GM21423 (cell line): Measurements from ENCODE around the gene C9orf152.
"Not testable (repeated sequence)": the region's sequence is repeated elsewhere in the genome, so short reads cannot be mapped to it uniquely, and the experiment has no call there.

Source experiments
- ATAC-seq: cut with Tn5 transposase; IDR thresholded peaks from one replicate; pipeline ENCODE4 v1.9.1; 2021; ENCODE audit warnings: mild to moderate bottlenecking, moderate library complexity; ENCODE audit not compliant: unreplicated experiment

Gene C9orf152

DNA sequence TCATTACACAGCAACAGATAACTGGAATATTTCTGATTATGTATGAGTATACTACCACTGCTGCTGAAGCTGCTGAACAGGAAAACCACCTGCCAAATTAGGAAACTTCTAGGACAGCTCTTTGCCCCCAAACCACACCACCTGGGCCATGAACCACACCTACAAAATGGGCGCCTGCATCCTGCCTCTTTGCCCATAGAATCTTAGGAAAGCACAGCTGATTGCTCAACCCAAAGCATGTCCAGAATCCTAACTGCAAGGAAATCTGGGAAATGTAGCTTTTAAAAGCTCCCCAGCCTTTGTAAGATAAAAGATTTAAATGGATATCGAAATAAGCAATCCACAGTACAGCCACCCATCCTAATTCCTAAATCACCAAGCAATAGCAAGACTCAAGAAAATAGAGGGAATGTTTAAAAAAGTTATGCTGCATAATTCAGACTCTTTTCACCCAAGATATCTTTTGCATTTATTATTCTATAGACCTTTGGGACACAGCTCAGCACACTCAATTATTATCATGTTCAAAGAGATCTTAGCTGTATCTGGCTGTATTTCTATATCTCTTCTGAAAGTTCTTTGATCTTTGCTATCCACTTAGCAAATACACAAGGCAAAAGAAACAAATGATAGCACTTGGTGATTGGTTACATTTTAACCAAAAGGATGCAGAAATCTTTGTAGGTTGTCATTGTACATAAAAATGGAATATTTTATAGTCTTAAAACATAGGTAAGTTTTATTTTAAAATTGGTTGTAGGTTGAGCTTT, 6.8 kb upstream of the C9orf152 start:
- ATAC-seq, result no peak

DNA sequence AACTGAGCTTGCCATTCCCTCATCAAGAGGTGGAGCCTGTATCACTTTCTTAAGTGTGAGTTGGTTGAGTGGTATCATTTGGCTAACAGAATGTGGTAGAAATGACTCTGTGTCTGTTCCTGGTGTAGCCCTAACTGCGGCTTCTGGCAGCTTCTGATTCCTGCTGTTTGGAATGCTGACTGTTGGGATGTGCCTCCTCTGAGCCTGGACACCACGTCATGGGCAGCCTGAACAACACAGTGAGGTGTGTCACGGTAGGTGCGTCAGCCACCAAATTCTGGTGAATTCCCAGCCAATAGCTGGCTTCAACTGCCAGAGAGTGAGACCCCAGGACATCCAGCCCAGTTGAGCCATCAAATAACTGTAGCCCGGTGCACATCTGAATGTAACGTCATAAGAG, 6.1 kb upstream of the C9orf152 start:
- no peak for ATAC-seq

DNA sequence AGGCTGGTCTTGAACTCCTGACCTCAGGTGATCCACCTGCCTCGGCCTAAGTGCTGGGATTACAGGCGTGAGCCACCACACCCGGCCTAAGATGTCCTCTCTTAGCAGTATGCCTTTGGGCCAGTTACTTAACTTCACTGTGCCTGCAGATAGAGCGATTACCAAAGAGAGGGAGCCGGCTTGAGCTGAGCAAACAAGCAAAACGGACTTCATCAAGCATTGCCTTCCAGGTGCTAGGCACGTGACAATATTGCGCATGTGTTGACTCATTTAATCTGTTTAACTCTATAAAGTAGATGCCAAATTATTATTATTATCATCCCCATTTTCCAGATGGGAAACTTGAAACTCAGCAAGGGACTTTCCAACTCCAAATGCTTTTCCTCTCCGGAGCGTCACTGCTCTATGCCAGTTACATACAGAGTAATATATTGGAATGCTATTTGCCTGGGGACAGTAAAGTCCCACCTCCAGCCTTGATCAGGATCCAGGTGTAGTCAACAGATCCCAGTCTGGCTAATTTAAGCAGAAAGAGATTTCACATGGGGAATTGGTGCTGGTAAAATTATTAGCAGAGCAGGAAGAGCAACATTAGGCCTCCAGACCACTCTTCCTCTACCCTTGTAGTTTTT, 5.6 kb upstream of the C9orf152 start:
- ATAC-seq, result no peak

DNA sequence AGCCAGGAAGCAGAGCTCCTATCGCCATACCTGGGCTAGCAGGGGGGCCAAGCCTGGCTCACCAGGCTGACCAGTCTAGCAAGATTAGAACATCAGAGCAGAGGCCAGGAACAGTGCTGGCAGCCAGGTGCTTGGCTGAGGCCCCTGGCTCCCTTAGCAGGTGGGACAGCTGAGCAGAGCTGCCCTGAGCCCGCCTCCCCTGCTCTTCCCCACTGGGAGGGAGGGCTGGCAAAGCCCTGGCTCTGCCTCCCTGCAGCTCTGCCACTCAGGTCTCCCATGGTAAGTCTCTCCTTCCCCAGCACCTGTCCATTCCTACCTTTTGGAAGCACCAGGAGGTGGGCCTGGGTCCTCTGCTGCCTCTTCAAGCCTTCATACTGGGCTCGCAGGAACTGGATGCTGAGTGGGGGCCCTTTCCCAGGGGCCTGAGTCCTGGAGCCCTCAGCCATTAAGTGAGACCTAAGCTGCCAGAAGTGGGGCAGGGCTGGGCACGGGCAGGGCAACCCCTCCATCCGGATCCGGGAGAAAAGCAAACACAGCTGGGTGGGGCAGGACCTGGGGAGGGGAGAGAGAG, 803 bp downstream of the C9orf152 start:
- no peak for ATAC-seq

DNA sequence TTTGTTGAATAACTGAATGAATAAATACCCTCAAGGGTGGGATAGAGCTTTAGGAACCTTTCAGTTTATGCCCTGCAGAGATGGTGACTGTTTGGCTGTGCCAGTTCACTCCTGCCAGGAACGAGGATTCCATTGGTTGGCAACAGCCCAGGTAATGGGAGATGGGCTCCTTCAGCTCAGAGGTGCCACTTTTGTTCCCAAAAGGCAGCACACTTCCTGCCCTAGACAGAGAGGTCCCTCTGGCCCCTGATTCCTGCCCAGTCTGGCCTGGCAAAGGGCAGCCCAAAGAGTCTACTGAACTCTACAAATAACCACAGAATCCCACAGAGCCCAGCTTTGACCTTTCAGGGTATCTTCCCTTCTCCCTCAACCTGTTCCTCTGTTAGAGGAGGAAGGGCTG, 1.6 kb downstream of the C9orf152 start:
- no peak for ATAC-seq

DNA sequence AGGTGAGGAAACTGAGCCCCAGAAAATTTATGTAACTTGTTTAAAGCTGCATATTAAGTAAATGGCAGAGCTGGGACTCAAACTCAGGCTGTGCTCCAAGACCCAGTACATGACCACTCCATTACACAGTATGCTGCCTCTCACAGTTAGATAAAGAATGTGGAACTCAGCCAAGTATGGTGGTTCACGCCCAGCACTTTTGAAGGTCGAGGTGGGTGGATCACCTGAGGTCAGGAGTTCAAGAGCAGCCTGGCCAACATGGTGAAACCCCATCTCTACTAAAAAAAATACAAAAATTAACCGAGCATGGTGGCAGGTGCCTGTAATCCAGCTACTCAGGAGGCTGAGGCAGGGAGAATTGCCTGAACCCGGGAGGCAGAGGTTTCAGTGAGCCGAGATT, 2.3 kb downstream of the C9orf152 start:
- not testable (repeated sequence) for ATAC-seq

DNA sequence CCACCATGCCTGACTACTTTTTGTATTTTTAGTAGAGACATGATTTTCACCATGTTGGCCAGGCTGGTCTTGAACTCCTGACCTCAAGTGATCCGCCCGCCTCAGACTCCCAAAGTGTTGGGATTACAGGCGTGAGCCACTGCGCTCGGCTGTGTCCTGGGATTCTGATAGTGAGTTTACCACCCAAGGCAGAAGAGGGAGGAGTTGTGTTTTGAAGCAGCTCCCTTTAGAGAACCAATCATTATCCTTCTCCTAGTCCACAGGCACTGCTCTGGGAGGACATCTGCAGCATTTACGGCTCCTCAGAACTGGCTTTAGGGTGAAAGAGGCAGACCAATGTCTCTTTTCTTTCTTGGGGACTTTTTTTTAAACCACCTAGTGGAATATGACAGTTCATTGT, 5.7 kb downstream of the C9orf152 start:
- ATAC-seq, result no peak

DNA sequence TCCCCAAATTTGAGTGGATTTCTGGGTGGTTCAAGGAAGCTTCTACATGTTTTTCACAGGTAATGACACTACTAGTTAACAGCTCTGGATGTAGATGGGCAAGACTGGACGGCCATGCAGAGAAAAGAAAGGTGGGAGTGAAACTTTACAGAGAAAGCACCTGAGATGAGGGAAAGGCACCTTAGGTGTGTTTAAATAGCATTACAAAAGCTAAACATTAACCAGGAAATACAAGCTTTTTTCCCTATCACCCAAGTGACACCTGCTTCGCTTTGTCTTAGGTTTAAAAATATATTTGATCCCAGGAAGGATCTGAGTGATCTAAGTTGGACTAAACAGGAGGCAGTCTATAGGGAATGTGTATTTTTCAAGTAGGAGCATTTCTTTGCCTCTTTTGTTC, 8.3 kb downstream of the C9orf152 start:
- no peak for ATAC-seq

DNA sequence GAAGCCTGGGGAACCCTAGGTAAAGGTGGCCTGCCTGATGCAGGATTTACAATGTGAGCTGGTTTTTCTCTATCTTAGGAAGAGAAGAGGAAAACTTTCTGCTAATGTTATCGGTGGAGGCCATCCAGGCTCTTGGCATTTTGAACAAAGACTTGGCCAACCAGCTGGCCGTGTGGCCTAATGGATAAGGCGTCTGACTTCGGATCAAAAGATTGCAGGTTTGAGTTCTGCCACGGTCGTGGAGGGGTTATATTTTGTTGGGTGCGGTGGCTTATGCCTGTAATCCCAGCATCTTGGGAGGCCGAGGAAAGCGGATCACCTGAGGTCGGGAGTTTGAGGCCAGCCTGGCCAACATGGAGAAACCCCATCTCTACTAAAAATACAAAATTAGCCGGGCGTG, 9.6 kb downstream of the C9orf152 start:
- no peak for ATAC-seq

DNA sequence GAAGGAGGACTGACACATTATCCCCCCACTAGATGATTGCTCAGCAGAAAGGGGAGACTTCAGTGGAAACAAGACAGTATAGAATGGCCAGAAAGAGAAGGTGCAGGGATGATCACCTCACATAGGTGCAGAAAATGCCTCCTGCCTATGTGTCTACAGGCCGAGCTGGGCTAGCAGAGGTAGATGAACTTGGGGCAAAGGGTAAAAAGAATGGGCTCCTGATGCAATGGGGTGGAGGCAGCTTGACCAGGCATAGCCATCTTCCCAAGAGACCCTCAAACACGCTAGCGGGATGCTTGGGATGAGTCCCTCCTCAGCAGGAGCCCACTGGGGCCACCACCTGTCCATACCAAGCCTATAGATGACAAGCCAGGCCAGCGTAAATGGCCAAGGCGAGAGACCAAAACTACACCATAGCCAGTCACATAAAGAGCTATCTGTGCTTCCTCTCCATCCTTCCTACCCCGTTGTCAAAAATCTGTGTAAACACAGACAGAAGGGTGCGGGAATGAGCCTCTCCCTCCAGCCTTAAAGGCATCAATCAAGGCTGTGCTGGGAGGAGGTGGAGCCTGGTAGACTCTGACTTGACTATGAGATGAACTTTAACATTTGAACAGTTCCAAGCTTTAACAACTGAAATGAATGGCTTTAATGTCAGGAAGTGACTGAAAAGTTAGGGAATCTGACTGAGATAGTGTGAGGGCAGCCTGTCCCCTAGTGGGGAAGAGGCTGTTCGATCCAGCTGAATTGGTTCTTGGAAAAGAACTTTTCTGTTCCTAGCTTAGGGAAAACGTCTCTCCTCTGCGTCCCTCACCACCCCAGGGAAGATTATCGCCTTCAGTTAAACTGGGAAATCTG, 10.4 kb downstream of the C9orf152 start:
- ATAC-seq, result no peak

DNA sequence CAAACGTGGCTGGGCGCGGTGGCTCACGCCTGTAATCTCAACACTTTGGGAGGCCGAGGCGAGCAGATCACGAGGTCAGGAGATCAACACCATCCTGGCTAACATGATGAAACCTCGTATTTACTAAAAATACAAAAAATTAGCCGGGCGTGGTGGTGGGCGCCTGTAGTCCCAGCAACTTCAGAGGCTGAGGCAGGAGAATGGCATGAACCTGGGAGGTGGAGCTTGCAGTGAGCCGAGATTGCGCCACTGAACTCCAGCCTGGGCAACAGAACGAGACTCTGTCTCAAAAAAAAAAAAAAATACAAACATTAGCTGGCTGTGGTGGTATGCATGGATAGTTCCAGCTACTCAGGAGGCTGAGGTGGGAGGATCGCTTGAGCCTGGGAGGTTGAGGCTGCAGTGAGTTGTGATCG, 11.9 kb downstream of the C9orf152 start:
- not testable (repeated sequence) for ATAC-seq

DNA sequence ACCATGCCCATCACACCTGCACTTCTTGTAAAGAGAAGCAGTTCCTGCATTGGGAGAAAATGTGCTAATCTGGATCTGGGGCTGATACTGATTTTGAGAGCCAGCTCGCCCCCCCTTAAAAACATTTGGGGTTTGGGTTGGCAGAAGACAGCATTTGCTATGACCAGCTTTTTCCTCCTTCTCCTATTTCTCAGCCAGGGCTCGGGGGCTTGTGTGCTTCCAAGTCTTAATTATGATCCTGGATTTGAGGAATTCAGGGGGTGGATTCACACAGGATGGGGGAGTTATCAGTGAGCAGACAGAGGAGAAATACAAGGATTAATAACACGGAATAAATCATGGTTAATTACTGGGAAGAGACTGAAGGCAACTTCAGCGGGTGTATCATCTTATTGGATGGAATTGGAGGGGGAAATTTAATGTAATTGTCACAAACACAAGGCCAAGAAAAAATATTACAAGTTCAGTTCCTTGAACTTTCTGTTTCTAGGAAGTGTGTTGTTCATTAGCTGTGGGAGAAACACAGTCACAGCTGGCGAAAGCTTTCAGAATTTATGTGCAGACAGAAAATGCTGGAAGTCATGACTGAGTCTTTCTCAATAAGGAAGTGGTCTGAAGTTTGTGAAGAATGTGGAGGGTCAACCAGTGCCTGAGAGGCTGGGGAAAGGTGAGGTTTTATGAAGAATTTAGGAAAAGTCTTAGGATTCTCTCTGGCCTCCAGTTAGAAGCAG, 15.3 kb downstream of the C9orf152 start:
- no peak for ATAC-seq

DNA sequence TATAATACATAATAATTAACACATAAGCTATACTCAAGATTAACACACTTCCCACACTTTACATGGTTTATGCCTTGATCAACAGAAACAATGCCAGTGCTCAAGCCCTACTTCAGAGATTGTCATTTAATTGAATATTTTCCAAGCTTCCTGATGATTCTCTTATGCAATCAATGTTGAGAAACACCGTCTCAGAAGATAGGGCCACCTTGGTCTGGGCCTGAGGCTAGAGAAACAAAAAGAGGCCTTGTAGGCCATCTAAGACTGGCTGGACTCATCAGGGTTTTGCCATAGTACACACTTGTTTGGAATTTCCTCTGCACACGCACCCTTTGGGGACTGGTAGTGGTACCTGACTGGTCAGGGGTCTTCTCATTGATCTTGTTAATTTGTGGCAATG, 16.3 kb downstream of the C9orf152 start:
- ATAC-seq, result no peak

DNA sequence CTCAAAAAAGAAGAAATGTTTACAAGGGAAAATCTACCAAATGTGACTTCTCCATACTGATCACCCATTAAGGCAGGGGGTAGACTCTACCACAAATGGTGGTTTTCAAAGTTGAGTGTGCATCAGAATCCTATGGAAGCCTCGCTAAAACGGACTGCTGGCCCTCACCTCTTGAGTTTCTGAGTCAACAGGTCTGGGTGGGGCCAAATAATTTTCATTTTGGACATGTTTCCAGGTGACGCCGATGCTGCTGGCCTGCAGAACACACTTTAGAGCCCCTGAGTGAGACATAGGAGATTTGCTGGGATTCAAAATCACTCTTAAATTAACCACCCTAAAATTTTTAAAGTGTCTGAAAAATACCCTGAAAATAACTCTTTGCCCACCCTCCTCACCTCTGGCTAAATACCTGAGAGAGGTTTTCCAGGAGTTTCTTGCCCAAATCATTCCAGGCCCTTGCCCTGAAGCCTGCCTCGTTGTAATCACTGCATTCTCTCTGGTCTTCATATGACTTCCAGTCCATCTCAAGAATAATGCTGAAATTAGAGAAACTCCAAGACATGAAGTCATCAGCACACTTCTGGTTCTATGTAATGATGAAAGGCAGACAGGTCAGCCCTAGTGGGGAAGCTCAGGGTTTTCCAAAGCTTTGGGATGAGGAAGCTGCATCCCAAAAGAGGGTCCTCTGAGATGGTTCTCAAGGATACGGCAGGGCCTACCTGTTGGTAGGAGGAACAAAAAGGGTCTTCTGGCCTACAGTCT, 18.2 kb downstream of the C9orf152 start:
- no peak for ATAC-seq

DNA sequence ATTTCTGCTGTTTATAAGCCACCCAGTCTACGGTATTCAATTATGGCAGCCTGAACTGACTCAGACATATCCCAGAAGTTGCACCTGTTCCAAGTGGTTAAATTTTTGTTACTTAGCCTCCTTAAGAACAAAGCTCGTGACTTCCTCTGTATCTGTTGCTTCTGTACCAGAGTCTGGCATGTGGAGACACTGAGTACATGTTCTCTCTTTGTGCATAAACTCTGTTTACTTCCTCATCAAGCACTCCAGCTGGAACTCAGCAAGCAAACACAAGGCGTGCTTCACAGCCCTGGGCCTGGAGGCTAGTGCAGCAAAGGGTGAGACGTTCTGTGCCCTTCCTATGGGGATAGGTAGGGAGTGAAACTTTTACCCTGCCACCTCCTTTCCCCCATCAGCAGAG, 19.0 kb downstream of the C9orf152 start:
- no peak for ATAC-seq

DNA sequence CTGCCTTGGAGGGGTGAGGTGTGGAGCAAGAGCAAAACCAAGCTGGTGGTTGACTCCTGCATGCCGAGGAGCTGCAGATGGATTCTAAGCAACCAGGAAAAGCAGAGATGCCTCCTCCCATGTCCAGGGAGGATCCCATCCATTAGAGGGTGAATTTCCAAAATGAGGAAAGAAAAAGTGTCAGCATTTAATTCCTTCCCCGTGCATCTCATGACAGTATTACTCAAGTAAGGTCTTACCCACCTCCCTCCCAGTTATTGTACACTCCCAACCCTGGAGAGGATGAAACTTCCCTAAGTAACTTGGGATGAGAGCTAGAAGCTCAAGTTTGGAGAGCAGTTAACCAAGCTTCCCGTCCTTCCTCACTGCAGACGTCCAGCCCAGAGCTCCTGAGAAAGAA, 19.9 kb downstream of the C9orf152 start:
- ATAC-seq, result no peak

DNA sequence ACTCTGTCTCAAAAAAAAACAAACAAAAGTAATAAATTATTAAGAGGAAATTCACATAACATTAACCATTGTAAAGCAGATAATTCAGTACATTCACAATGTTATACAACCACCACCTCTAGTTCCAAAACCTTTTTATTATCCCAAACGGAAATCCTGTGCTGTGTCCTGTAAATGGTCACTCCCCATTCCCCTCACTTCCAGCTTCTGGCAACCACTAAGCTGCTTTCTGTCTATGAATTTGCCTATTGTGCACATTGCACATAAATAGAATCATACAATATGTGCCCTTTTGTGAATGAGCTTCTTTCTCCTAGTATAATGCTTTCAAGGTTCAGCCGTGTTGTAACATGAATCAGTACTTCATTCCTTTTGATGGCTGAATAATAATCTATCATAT, 20.8 kb downstream of the C9orf152 start:
- no peak for ATAC-seq

DNA sequence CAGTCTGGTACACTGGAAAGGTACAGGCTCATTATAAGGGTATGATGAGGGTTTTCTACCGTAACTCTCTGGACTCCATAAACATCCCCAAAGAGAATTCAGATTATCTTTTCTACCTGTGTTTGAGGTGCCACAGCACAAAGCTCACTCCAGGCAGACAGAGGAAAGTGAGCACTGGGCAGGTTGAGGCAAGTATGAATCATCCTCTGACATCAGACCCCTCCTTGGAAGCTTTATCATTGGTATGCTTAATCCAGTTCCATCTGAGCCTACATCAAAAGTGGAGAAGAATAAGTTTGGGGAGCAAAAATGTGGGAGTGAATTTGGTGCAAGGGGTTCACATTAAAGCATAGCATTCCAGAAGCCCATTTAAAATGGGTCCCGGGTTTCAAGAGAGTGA, 21.7 kb downstream of the C9orf152 start:
- no peak for ATAC-seq

DNA sequence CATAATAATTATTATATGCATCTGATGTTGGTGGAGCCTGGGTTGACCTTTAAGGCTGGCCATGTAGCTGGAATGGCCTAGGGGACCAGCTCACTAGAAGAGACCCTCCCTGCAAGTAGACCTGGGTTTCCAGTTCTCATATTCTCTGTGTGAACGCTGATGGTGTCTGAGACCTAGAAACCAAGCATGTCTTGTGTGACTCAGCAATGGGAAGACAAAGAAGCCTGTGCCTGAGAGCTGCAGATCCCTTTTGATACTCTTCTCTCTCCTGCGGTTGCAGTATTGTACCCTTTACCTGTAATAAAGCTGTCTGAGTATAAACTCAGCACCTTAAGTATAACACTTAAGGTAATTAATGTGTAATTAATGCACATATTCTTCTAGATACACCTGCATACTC, 22.2 kb downstream of the C9orf152 start:
- ATAC-seq, result no peak
